PC-9 (cell line): ENCODE data around the gene TMPRSS7. TPM values are rescaled to one million over a fixed set of nuclear protein-coding genes. Genes with fewer than 3 reads are reported as not detected.
"Not testable (repeated sequence)": the region's sequence is repeated elsewhere in the genome, so short reads cannot be mapped to it uniquely, and the experiment has no call there.

Source experiments
- BruUV-seq: library from RNA; stranded (reverse); fragments of 400-500 nt; replicated peaks from 2 replicates; lab custom pipeline; 2021; lab: Mats Ljungman, UMichigan
- CTCF ChIA-PET: fragments of 300-600 bp; sonication (Branson Sonifier 250); formaldehyde crosslinking; loops from one replicate; lab custom pipeline; 2022; ENCODE audit warnings: antibody characterized with exemption; lab: Charles Lee
- POLR2A ChIA-PET: fragments of 300-600 bp; sonication (Branson Sonifier 250); formaldehyde crosslinking; loops from one replicate; lab custom pipeline; 2022; ENCODE audit warnings: antibody characterized with exemption; ENCODE audit not compliant: unreplicated experiment; lab: Charles Lee
- DNase-seq, 2 experiments: peaks; one replicate each; pipeline versions ENCODE4 v3.0.0 to v3.0.0-alpha.2; 2015 to 2022; ENCODE audit warnings: mixed read lengths in 1 of 2
- H2AFZ ChIP-seq: fragments of 200-600 bp; sonication (generic); 2 replicates; pipeline ENCODE4 v1.8.1; 2017; ENCODE audit warnings: antibody characterized with exemption
- H3F3A ChIP-seq: fragments of 200-600 bp; sonication (generic); 2 replicates; pipeline ENCODE4 v1.8.1; 2017; ENCODE audit warnings: antibody characterized with exemption, mild to moderate bottlenecking, low read depth; ENCODE audit not compliant: insufficient read depth
- H3K27ac ChIP-seq: fragments of 200-600 bp; sonication (generic); 2 replicates; pipeline ENCODE4 v1.6.1; 2016; ENCODE audit warnings: mixed run types
- H3K27me3 ChIP-seq: fragments of 200-600 bp; sonication (generic); 2 replicates; pipeline ENCODE4 v1.6.1; 2016; ENCODE audit warnings: low read depth, mixed run types; ENCODE audit not compliant: insufficient read depth
- H3K36me3 ChIP-seq: fragments of 200-600 bp; sonication (generic); 2 replicates; pipeline ENCODE4 v1.6.1; 2016; ENCODE audit warnings: low read depth, mixed run types
- H3K4me1 ChIP-seq: fragments of 200-600 bp; sonication (generic); replicated peaks from 2 replicates; pipeline ENCODE4 v1.6.1; 2016; ENCODE audit warnings: mixed run types; ENCODE audit not compliant: insufficient read depth
- H3K4me2 ChIP-seq: fragments of 200-600 bp; sonication (generic); 2 replicates; pipeline ENCODE4 v1.6.1; 2017; ENCODE audit warnings: mixed run types
- H3K4me3 ChIP-seq: fragments of 200-600 bp; sonication (generic); 2 replicates; pipeline ENCODE4 v1.6.1; 2016; ENCODE audit warnings: mixed run types
- H3K79me2 ChIP-seq: fragments of 200-600 bp; sonication (generic); 2 replicates; pipeline ENCODE4 v1.6.1; 2017; ENCODE audit warnings: low read depth, mixed run types
- H3K9me2 ChIP-seq: fragments of 200-600 bp; sonication (generic); 2 replicates; pipeline ENCODE4 v1.8.1; 2017; ENCODE audit warnings: mild to moderate bottlenecking; ENCODE audit not compliant: insufficient read depth
- H3K9me3 ChIP-seq: fragments of 200-600 bp; sonication (generic); 2 replicates; pipeline ENCODE4 v1.8.1; 2016; ENCODE audit warnings: low read depth; ENCODE audit not compliant: insufficient read depth
- H4K20me1 ChIP-seq: fragments of 200-600 bp; sonication (generic); 2 replicates; pipeline ENCODE4 v1.8.1; 2017; ENCODE audit not compliant: insufficient read depth
- EZH2 ChIP-seq: fragments of 200-600 bp; sonication (generic); IDR thresholded peaks from 2 replicates; pipeline ENCODE4 v1.8.0; 2017; ENCODE audit warnings: antibody characterized with exemption, low read depth
- intact Hi-C: fragments of 100-400 bp; cut with micrococcal nuclease; formaldehyde crosslinking; loops from one replicate; pipeline ENCODE4 v1.10.0; 2022; ENCODE audit not compliant: unreplicated experiment
- total RNA-seq: library from RNA; stranded (reverse); gene quantifications from 2 replicates; pipeline ENCODE4 v1.2.3, GENCODE V29; 2021
- TF ChIP-seq, protein P1 (sequence below): fragments of 200-600 bp; sonication (generic); conservative IDR thresholded peaks from 2 replicates; pipeline ENCODE4 v1.6.1; 2017; ENCODE audit warnings: mixed run types, antibody characterized with exemption, mild to moderate bottlenecking, moderate library complexity

The TMPRSS7 gene
- total RNA-seq, 1 experiment from 2014 or later = not detected

DNA sequence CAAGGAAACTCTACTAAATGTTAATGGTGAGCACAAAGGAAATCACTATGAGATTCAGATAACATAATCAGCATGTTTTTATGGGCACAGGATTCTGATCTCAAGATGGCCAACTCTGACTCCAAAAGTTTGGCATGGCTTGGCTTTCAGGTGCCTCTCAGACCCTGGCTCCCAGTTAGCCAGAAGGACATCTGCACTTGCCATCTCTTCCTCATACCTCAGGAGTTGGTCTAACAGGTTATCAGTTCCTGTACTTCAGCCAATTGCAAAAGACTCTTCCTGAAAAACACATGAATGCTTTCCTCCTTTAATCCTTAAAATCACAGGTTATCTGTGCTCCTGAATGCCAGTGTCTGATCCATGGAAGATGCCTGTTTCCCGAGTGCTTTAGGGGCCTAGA, 25.0 kb downstream of the TMPRSS7 start:
- no peak for TF ChIP-seq EZH2
- TF ChIP-seq, protein P1, sequence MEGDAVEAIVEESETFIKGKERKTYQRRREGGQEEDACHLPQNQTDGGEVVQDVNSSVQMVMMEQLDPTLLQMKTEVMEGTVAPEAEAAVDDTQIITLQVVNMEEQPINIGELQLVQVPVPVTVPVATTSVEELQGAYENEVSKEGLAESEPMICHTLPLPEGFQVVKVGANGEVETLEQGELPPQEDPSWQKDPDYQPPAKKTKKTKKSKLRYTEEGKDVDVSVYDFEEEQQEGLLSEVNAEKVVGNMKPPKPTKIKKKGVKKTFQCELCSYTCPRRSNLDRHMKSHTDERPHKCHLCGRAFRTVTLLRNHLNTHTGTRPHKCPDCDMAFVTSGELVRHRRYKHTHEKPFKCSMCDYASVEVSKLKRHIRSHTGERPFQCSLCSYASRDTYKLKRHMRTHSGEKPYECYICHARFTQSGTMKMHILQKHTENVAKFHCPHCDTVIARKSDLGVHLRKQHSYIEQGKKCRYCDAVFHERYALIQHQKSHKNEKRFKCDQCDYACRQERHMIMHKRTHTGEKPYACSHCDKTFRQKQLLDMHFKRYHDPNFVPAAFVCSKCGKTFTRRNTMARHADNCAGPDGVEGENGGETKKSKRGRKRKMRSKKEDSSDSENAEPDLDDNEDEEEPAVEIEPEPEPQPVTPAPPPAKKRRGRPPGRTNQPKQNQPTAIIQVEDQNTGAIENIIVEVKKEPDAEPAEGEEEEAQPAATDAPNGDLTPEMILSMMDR = no peak
- BruUV-seq = no TSS peak
- intact Hi-C loops = no loop called here
- Histone ChIP-seq H4K20me1 (no peaks in the 10 kb centered on the region), H3K9me3 (no peaks in the 10 kb centered on the region; the same call in 1 of the 2 replicates), H3K9me2 (no peaks in the 10 kb centered on the region), H3K4me2 (peak overlapping the region; percentile 1; the same call in 1 of the 2 replicates), H3K79me2 (no peaks in the 10 kb centered on the region), H3K4me1 (peaks cover 8% of the 10 kb centered on the region), H2AFZ (no peak overlapping the region), H3K27ac (no peak overlapping the region), H3K36me3 (no peaks in the 10 kb centered on the region), H3K4me3 (no peak overlapping the region), H3K27me3 (no peaks in the 10 kb centered on the region), H3F3A (no peaks in the 10 kb centered on the region)
- ChIA-PET POLR2A (no interaction called here), CTCF (no interaction called here)
- peak; percentile 37 to 76 for DNase-seq

DNA sequence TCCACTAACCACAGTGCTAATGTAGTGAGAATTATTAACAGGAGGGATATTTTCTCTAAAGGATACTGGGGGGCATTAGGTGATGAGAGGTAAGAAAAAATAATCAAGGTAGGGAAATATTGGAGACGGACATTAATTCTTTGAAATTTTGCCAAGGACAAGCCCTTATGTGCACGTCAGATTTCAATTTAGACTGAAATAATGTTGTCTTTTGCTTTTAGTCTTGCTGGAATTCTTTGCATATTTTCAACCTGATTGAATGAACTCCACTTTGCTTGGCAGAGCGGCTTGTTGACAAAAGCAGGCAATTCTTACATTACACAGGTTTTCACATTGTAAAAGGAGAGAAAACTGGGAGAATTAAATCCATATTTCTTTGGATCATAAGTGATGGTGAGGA, 26.6 kb downstream of the TMPRSS7 start:
- BruUV-seq = no TSS peak
- Histone ChIP-seq H3K9me2 (no peaks in the 10 kb centered on the region), H4K20me1 (no peaks in the 10 kb centered on the region), H3F3A (no peaks in the 10 kb centered on the region), H3K27ac (no peak overlapping the region), H3K27me3 (no peaks in the 10 kb centered on the region), H2AFZ (no peak overlapping the region), H3K4me2 (no peak overlapping the region), H3K9me3 (no peaks in the 10 kb centered on the region; the same call in 1 of the 2 replicates), H3K79me2 (no peaks in the 10 kb centered on the region), H3K4me3 (no peak overlapping the region), H3K4me1 (peaks cover 8% of the 10 kb centered on the region), H3K36me3 (no peaks in the 10 kb centered on the region)
- intact Hi-C loops = no loop called here
- ChIA-PET POLR2A (no interaction called here), CTCF (no interaction called here)
- DNase-seq = no peak
- no peak for TF ChIP-seq EZH2
- TF ChIP-seq, protein P1 = no peak

DNA sequence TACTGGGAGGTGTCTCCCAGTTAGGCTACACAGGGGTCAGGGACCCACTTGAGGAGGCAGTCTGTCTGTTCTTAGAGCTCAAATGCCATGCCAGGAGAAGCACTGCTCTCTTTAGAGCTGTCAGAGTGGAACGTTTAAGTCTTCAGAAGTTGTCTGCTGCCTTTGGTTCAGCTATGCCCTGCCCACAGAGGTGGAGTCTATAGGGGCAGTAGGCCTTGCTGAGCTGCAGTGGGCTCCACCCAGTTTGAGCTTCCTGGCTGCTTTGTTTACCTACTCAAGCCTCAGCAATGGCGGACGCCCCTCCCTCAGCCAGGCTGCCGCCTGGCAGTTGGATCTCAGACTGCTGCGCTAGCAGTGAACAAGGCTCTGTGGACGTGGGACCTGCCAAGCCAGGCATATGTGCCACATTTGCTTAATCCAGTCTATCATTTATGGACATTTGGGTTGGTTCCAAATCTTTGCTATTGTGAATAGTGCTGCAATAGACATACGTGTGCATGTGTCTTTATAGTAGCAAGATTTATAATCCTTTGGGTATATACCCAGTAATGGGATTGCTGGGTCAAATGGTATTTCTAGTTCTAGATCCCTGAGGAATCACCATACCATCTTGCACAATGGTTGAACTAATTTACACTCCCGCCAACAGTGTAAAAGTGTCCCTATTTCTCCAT, 38.0 kb downstream of the TMPRSS7 start:
- peaks cover 26% of the 10 kb centered on the region for H3F3A ChIP-seq

More for the DNA sequence above, 38.0 kb downstream of the TMPRSS7 start:
- intact Hi-C loops = loop anchor here (10.0 kb wide), 1 partner anchor 218 kb away; the partner anchor contains the start of gene PHLDB2
- H3K4me3 ChIP-seq, DNase-seq, H3K36me3 ChIP-seq, H3K9me3 ChIP-seq, BruUV-seq, H4K20me1 ChIP-seq, H3K79me2 ChIP-seq, H3K9me2 ChIP-seq, CTCF ChIA-PET, H3K27ac ChIP-seq, H3K4me2 ChIP-seq, POLR2A ChIA-PET, H3K27me3 ChIP-seq, H2AFZ ChIP-seq: not testable (repeated sequence)
- H3K4me1 ChIP-seq = peaks cover 28% of the 10 kb centered on the region
